ENCODE results near the gene GOLGA6L26. TPM values are rescaled to one million over a fixed set of nuclear protein-coding genes. Genes with fewer than 3 reads are reported as not detected.

GOLGA6L26 gene
- total and polyA plus RNA-seq, 8 donors, result not detected

Other genes starting within 250 kb of the GOLGA6L26 start
- not detected for gene GOLGA6L1, start 197.4 kb downstream of the GOLGA6L26 start, total RNA-seq
- gene GOLGA6L1, start 197.4 kb downstream of the GOLGA6L26 start, polyA plus RNA-seq (ENCODE audit: insufficient read length in 6 of 6), result not detected
- under 1 TPM; 0.29 to 0.38 TPM for gene GOLGA8S, start 20.6 kb upstream of the GOLGA6L26 start, total RNA-seq
- 1 to 10 TPM in 5 of 6 donors, under 1 TPM in 1; 0.91 to 1.9 (median 1.4) TPM for gene GOLGA8S, start 20.6 kb upstream of the GOLGA6L26 start, polyA plus RNA-seq (ENCODE audit: insufficient read length in 6 of 6)
- gene GOLGA6L2, start 113.0 kb upstream of the GOLGA6L26 start, total RNA-seq, result not detected
- not detected for gene GOLGA6L2, start 113.0 kb upstream of the GOLGA6L26 start, polyA plus RNA-seq (ENCODE audit: insufficient read length in 6 of 6)
- gene MKRN3, start 231.5 kb upstream of the GOLGA6L26 start, total RNA-seq, result under 1 TPM in 1 of 2 donors, not detected in 1; 0.71 TPM
- gene MKRN3, start 231.5 kb upstream of the GOLGA6L26 start, polyA plus RNA-seq (ENCODE audit: insufficient read length in 6 of 6), result 10 to 100 TPM in 1 of 6 donors, 1 to 10 TPM in 3, under 1 TPM in 2; 0.26 to 13.4 (median 2.3) TPM

All from left lung (tissue), 8 donors.